Measurements from ENCODE around the gene PGM3. TPM values are rescaled to one million over a fixed set of nuclear protein-coding genes. Genes with fewer than 3 reads are reported as not detected.

Gene PGM3
- total RNA-seq, 6 donors from 2014 or later: 7.8 to 36.3 (median 29.6) TPM

DNA sequence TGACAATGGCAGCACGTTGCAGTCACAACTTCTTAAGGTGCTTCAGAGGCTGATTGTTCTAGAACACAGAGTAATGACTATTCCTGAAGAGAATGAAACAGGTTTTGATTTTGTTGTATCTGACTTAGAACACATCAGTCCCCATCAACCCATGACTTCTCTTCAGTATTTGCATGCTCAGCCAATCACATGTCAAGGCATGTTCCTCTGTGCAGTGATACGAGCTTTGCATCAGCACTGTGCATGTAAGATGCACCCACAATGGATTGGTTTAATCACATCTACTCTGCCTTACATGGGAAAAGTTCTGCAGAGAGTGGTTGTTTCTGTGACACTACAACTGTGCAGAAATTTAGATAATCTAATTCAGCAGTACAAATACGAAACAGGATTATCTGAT lies 54.3 kb downstream of the PGM3 start:
- DNase-seq (no peak), ATAC-seq (ENCODE audit: low FRiP score in 2 of 2) (no peak)
- no peak overlapping the region for H3K4me3 ChIP-seq
- peaks cover 0 to 82% (median 34%) of the 10 kb centered on the region in 4 donors for H3K36me3 ChIP-seq
- no peaks in the 10 kb centered on the region for H3K4me1 ChIP-seq
- no peaks in the 10 kb centered on the region for H3K27me3 ChIP-seq
- H3K27ac ChIP-seq: no peak overlapping the region
- TF ChIP-seq POLR2AphosphoS5 (IDR thresholded peaks at IDR 0.05) (no peak), CTCF (IDR thresholded peaks at IDR 0.05) (no peak), EP300 (IDR thresholded peaks at IDR 0.05) (no peak), POLR2A (IDR thresholded peaks at IDR 0.05) (no peak)
- WGBS, 2 donors: 81 to 94% methylated on average over 3 of the region's 3 CpGs
- H3K9me3 ChIP-seq: no peaks in the 10 kb centered on the region

GRCh38 chr6:83138118-83138722 lies 54.8 kb downstream of the PGM3 start:
- H3K4me3 ChIP-seq: no peak overlapping the region
- no peaks in the 10 kb centered on the region for H3K9me3 ChIP-seq
- no peaks in the 10 kb centered on the region for H3K4me1 ChIP-seq
- H3K36me3 ChIP-seq: peaks cover 0 to 77% (median 34%) of the 10 kb centered on the region in 4 donors
- no peak for TF ChIP-seq EP300 (IDR thresholded peaks at IDR 0.05)
- TF ChIP-seq CTCF (IDR thresholded peaks at IDR 0.05): no peak
- TF ChIP-seq POLR2AphosphoS5 (IDR thresholded peaks at IDR 0.05): no peak
- no peak for TF ChIP-seq POLR2A (IDR thresholded peaks at IDR 0.05)
- DNase-seq (no peak), ATAC-seq (ENCODE audit: low FRiP score in 2 of 2) (no peak)
- WGBS, 2 donors: 97% methylated on average over 5 of the region's 5 CpGs
- no peaks in the 10 kb centered on the region for H3K27me3 ChIP-seq
- H3K27ac ChIP-seq: no peak overlapping the region

DNA sequence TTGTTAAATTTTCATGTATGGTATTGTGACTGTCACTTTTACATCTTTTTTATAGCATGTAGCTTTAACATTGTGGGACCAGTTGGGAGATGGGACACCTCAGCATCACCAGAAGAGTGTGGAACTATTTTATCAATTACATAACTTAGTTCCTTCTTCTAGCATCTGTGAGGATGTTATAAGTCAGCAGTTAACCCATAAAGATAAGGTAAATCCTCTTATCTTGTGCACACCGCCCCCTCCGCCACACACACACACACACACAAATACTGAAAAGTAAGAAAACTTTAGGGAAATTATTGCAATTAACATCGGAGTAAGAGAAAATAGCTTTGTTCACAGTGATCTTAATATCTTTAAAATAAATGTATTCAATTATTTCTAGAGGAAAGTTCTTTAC lies 60.9 kb downstream of the PGM3 start:
- no peak overlapping the region for H3K27ac ChIP-seq
- no peaks in the 10 kb centered on the region for H3K9me3 ChIP-seq
- H3K4me3 ChIP-seq: no peak overlapping the region
- peaks cover 3 to 79% (median 36%) of the 10 kb centered on the region in 4 donors for H3K36me3 ChIP-seq
- H3K27me3 ChIP-seq: no peaks in the 10 kb centered on the region
- no peak for ATAC-seq (ENCODE audit: low FRiP score in 2 of 2)
- DNase-seq: no peak
- 86 to 94% methylated on average over 3 of the region's 3 CpGs for WGBS, 2 donors
- TF ChIP-seq CTCF (IDR thresholded peaks at IDR 0.05) (no peak), POLR2AphosphoS5 (IDR thresholded peaks at IDR 0.05) (no peak), POLR2A (IDR thresholded peaks at IDR 0.05) (no peak), EP300 (IDR thresholded peaks at IDR 0.05) (no peak)
- no peaks in the 10 kb centered on the region for H3K4me1 ChIP-seq

- Histone ChIP-seq H3K4me1 (no peaks in the 10 kb centered on the region), H3K27me3 (no peaks in the 10 kb centered on the region), H3K36me3 (peaks cover 6 to 91% (median 53%) of the 10 kb centered on the region in 4 donors), H3K9me3 (no peaks in the 10 kb centered on the region), H3K27ac (no peak overlapping the region), H3K4me3 (no peak overlapping the region)
- ATAC-seq (ENCODE audit: low FRiP score in 2 of 2) (no peak), DNase-seq (no peak)
- TF ChIP-seq EP300 (IDR thresholded peaks at IDR 0.05) (no peak), POLR2A (IDR thresholded peaks at IDR 0.05) (no peak), POLR2AphosphoS5 (IDR thresholded peaks at IDR 0.05) (no peak), CTCF (IDR thresholded peaks at IDR 0.05) (no peak)
- WGBS, 2 donors: 97 to 100% methylated on average over 2 of the region's 2 CpGs
These were observed 65.1 kb downstream of the PGM3 start for GRCh38 chr6:83127976-83128375.

DNA sequence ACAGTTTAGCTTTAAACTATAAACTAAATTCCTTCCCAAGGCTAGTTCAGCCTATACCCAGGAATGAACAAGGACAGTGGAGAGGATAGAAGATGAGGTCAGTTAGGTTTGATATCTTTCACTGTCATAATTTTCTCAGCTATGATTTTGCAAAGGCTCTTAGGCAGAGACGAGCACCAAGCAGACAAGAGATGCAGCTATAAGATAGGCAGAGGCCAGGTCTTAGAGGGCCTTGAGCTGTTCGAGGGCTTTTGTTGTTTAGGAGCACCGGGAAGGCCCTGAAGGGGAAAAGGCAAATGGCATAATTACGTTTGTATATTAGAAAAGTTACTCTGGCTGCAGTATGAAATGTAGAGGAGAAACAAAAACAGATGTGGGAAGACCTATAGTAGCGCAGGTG lies 65.8 kb downstream of the PGM3 start:
- no peaks in the 10 kb centered on the region for H3K9me3 ChIP-seq
- no peaks in the 10 kb centered on the region for H3K4me1 ChIP-seq
- no peaks in the 10 kb centered on the region for H3K27me3 ChIP-seq
- 95 to 97% methylated on average over 5 of the region's 5 CpGs for WGBS, 2 donors
- no peak overlapping the region for H3K27ac ChIP-seq
- no peak overlapping the region for H3K4me3 ChIP-seq
- no peak for ATAC-seq (ENCODE audit: low FRiP score in 2 of 2)
- TF ChIP-seq EP300 (IDR thresholded peaks at IDR 0.05): no peak
- TF ChIP-seq CTCF (IDR thresholded peaks at IDR 0.05): no peak
- TF ChIP-seq POLR2A (IDR thresholded peaks at IDR 0.05): no peak
- no peak for DNase-seq
- peaks cover 6 to 90% (median 53%) of the 10 kb centered on the region in 4 donors for H3K36me3 ChIP-seq
